ENCODE results near the gene SYT12. TPM values are rescaled to one million over a fixed set of nuclear protein-coding genes. Genes with fewer than 3 reads are reported as not detected.

Gene SYT12
- total RNA-seq, 1 experiment from 2014 or later, result 1.9 TPM

GRCh38 chr11:66992041-66992440 lies 30.9 kb upstream of the SYT12 start:
- H3K56ac ChIP-seq (ENCODE audit: insufficient read length, low read depth, low read length), result no peak overlapping the region
- H3K23me2 ChIP-seq (ENCODE audit: insufficient read length, low read depth, low read length, poor library complexity, severe bottlenecking), result peaks cover 2% of the 10 kb centered on the region
- Mint-ChIP-seq H3K4me1 (peaks cover 12 to 14% of the 10 kb centered on the region in 2 experiments), H3K27me3 (ENCODE audit: low read depth) (0 out of 2 replicates have a peak, but pooled peaks cover 2% of the 10 kb centered on the region), H3K27ac (no peak overlapping the region), H3K4me3 (no peak overlapping the region), H3K36me3 (ENCODE audit: insufficient read depth in 1 of 3, low read depth in 3 of 3) (peaks cover 0 to 8% (median 0%) of the 10 kb centered on the region in 3 experiments; a peak in 2 of 7 replicates), H3K9me3 (no peaks in the 10 kb centered on the region; a peak in 2 of 5 replicates)
- TF ChIP-seq CTCF (conservative IDR thresholded peaks at IDR 0.05), result no peak
- H3K4ac ChIP-seq (ENCODE audit: low read depth, low read length), result no peak overlapping the region
- H2BK120ac ChIP-seq (ENCODE audit: low read depth, low read length, poor library complexity, severe bottlenecking), result no peak overlapping the region
- H4K5ac ChIP-seq (ENCODE audit: insufficient read length, low read depth, low read length), result no peak overlapping the region
- no peak overlapping the region for H3K14ac ChIP-seq (ENCODE audit: insufficient read depth, low read length)
- no peaks in the 10 kb centered on the region for H3K79me1 ChIP-seq (ENCODE audit: insufficient read depth, low read depth, low read length, poor library complexity, severe bottlenecking)
- H2AFZ ChIP-seq (ENCODE audit: low read length), result no peak overlapping the region
- no peak overlapping the region for H3K4me2 ChIP-seq (ENCODE audit: insufficient read depth, insufficient read length, low read length)
- H3K18ac ChIP-seq (ENCODE audit: insufficient read length, low read depth, low read length), result no peak overlapping the region
- no peak overlapping the region for H3K9ac ChIP-seq (ENCODE audit: extremely low read depth, insufficient read length, low read length)
- no peak overlapping the region for H2AK5ac ChIP-seq (ENCODE audit: insufficient read length, low read length)
- H3T11ph ChIP-seq (ENCODE audit: low read length), result no peak overlapping the region
- WGBS (ENCODE audit: extremely low coverage, insufficient read length, low lambda C conversion rate), result no CpG with 5 or more reads among the region's 2 CpGs
- H3K9me3 ChIP-seq (ENCODE audit: control insufficient read depth, low read depth, low read length), result no peaks in the 10 kb centered on the region
- H4K91ac ChIP-seq (ENCODE audit: insufficient read length, low read depth, low read length), result no peak overlapping the region
- no peak overlapping the region for H4K8ac ChIP-seq (replicated peaks; ENCODE audit: insufficient read length, low read depth, low read length)
- no peaks in the 10 kb centered on the region for H3K79me2 ChIP-seq (ENCODE audit: insufficient read depth, low read length)
- H4K20me1 ChIP-seq (ENCODE audit: control insufficient read depth, insufficient read depth, insufficient read length), result no peaks in the 10 kb centered on the region
- H3K27me3 ChIP-seq (ENCODE audit: insufficient read depth, low read length), result no peaks in the 10 kb centered on the region
- H3K27ac ChIP-seq (ENCODE audit: insufficient read length, low read depth, low read length), result no peak overlapping the region
- no peak overlapping the region for H2BK15ac ChIP-seq (ENCODE audit: low read depth, low read length)
- H2BK20ac ChIP-seq (ENCODE audit: low read depth, low read length, poor library complexity, severe bottlenecking), result no peak overlapping the region
- H3K4me1 ChIP-seq (ENCODE audit: insufficient read depth, low read length), result peaks cover 9% of the 10 kb centered on the region; the same call in 1 of the 2 replicates
- H2BK5ac ChIP-seq (ENCODE audit: insufficient read length, low read length), result no peak overlapping the region
- no peak overlapping the region for H3K23ac ChIP-seq (ENCODE audit: insufficient read length, low read depth, low read length)
- no peak overlapping the region for H2BK12ac ChIP-seq (ENCODE audit: insufficient read length, low read depth, low read length)
- DNase-seq, result no peak
